K562 (cell line): ENCODE measurements around the gene MARK4. TPM values are rescaled to one million over a fixed set of nuclear protein-coding genes. Genes with fewer than 3 reads are reported as not detected.

Source experiments
- ARHGAP35 ChIP-seq: fragments of 450-650 bp; IDR thresholded peaks from 2 replicates; pipeline ENCODE4 v1.6.1; 2018; ENCODE audit not compliant: partially characterized antibody
- ESRRA ChIP-seq: fragments of 450-650 bp; IDR thresholded peaks from 2 replicates; pipeline ENCODE4 v1.6.1; 2014; ENCODE audit warnings: low read depth, mild to moderate bottlenecking, moderate library complexity, borderline replicate concordance
- ETS2 ChIP-seq: IDR thresholded peaks from 2 replicates; pipeline ENCODE4 v1.6.1; 2016; ENCODE audit warnings: borderline replicate concordance, missing genetic modification characterization, mild to moderate bottlenecking, moderate library complexity, missing compliant biosample characterization; ENCODE audit not compliant: poor library complexity, severe bottlenecking
- GABPB2 ChIP-seq: fragments of 250-450 bp; sonication (Bioruptor Pico); conservative IDR thresholded peaks from 2 replicates; pipeline ENCODE4 v1.5.1; 2021; ENCODE audit warnings: mild to moderate bottlenecking
- KDM2B ChIP-seq: fragments of 250-450 bp; sonication (Bioruptor Pico); IDR thresholded peaks from 2 replicates; pipeline ENCODE4 v1.8.0; 2021; ENCODE audit warnings: mild to moderate bottlenecking, moderate library complexity
- RUNX1 ChIP-seq: sonication (generic); IDR thresholded peaks from 2 replicates; pipeline ENCODE4 v1.6.1; 2016; ENCODE audit warnings: antibody characterized with exemption, low read depth
- TCF3 ChIP-seq: sonication (generic); formaldehyde crosslinking; IDR thresholded peaks from 2 replicates; pipeline ENCODE4 v1.4.0; 2020; ENCODE audit warnings: mild to moderate bottlenecking, missing genetic modification reagents
- ZKSCAN1 ChIP-seq: fragments of 150-350 bp; IDR thresholded peaks from 2 replicates; pipeline ENCODE4 v1.6.1; 2016; ENCODE audit warnings: low read depth, low read length
- polyA plus RNA-seq, 8 experiments: library from polyadenylated mRNA; depleted of rRNA in 4 of 8; stranded (reverse) in 5 of 8; unstranded in 3 of 8; fragments of >200 nt; fragmentation: Nextera tagmentation in 2 of 8; fragmentation: Illumina TruSeq in 1 of 8; extraction: Ambion mirVana in 2 of 8; extraction: Trizol in 1 of 8; gene quantifications; 2 replicates each; pipeline versions ENCODE4 v1.2.1 to v1.2.3, GENCODE V29; 2011 to 2014; ENCODE audit warnings: inconsistent platforms in 1 of 8, missing spikeins in 1 of 8
- total RNA-seq, 7 experiments: library from RNA; depleted of rRNA in 6 of 7; stranded (reverse); fragments of >200 nt in 6 of 7; fragmentation: Illumina TruSeq in 2 of 7; extraction: Trizol in 2 of 7; gene quantifications; 2 replicates each; pipeline versions ENCODE4 v1.2.1 to v1.2.3, GENCODE V29; 2011 to 2021; ENCODE audit warnings: low replicate concordance in 1 of 7
- TF ChIP-seq, protein P1 (sequence below): fragments of 450-650 bp; IDR thresholded peaks from 2 replicates; pipeline ENCODE4 v1.6.1; 2016; ENCODE audit warnings: low read depth
- TF ChIP-seq, protein P2 (sequence below): fragments of 250-450 bp; sonication (Bioruptor Pico); IDR thresholded peaks from 2 replicates; pipeline ENCODE4 v1.8.0; 2022; ENCODE audit warnings: inconsistent platforms, mild to moderate bottlenecking, moderate library complexity, borderline replicate concordance

MARK4 gene
- total and polyA plus RNA-seq, 9 of the 15 experiments (the other 6 are each of a cell fraction or from before 2014, with no cell fraction given) = 0.52 to 29.4 (median 8.6) TPM

DNA sequence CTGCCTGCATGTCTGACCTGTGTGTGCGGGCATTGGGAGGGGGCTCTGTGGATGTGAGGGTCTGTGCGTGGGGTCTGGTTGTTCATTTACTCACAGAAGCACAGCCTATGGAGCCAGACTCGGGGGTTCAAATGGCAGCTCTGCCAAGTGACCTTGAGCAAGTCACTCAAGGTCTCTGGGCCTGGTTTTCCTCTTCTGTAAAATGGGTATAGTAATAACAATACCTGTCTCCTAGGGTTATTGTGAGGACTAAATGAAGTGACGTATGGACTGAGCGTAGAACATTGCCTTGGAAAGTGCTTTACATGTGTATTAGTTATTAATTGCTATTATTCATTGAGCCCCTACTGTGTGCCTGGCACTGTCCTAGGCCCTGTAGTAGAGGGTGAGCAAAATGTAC is 47.2 kb downstream of the MARK4 start (continued):
- no peak for TF ChIP-seq GABPB2 (CRISPR knock-in tag)
- TF ChIP-seq, protein P1, sequence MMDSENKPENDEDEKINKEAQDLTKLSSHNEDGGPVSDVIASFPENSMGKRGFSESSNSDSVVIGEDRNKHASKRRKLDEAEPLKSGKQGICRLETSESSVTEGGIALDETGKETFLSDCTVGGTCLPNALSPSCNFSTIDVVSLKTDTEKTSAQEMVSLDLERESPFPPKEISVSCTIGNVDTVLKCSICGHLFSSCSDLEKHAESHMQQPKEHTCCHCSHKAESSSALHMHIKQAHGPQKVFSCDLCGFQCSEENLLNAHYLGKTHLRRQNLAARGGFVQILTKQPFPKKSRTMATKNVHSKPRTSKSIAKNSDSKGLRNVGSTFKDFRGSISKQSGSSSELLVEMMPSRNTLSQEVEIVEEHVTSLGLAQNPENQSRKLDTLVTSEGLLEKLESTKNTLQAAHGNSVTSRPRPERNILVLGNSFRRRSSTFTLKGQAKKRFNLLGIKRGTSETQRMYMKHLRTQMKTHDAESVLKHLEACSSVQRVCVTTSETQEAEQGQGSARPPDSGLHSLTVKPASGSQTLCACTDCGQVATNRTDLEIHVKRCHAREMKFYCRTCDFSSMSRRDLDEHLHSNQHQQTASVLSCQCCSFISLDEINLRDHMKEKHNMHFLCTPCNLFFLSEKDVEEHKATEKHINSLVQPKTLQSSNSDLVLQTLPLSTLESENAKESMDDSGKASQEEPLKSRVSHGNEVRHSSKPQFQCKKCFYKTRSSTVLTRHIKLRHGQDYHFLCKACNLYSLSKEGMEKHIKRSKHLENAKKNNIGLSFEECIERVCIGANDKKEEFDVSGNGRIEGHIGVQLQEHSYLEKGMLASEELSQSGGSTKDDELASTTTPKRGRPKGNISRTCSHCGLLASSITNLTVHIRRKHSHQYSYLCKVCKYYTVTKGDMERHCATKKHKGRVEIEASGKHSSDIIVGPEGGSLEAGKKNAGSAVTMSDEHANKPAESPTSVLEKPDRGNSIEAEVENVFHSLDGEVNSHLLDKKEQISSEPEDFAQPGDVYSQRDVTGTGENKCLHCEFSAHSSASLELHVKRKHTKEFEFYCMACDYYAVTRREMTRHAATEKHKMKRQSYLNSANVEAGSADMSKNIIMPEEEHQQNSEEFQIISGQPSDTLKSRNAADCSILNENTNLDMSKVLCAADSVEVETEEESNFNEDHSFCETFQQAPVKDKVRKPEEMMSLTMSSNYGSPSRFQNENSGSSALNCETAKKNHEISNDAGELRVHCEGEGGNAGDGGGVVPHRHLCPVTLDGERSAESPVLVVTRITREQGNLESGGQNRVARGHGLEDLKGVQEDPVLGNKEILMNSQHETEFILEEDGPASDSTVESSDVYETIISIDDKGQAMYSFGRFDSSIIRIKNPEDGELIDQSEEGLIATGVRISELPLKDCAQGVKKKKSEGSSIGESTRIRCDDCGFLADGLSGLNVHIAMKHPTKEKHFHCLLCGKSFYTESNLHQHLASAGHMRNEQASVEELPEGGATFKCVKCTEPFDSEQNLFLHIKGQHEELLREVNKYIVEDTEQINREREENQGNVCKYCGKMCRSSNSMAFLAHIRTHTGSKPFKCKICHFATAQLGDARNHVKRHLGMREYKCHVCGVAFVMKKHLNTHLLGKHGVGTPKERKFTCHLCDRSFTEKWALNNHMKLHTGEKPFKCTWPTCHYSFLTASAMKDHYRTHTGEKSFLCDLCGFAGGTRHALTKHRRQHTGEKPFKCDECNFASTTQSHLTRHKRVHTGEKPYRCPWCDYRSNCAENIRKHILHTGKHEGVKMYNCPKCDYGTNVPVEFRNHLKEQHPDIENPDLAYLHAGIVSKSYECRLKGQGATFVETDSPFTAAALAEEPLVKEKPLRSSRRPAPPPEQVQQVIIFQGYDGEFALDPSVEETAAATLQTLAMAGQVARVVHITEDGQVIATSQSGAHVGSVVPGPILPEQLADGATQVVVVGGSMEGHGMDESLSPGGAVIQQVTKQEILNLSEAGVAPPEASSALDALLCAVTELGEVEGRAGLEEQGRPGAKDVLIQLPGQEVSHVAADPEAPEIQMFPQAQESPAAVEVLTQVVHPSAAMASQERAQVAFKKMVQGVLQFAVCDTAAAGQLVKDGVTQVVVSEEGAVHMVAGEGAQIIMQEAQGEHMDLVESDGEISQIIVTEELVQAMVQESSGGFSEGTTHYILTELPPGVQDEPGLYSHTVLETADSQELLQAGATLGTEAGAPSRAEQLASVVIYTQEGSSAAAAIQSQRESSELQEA = no peak
- no peak for TF ChIP-seq RUNX1
- TF ChIP-seq ZKSCAN1 = peak; percentile 35; the same call in 1 of the 2 replicates
- TF ChIP-seq, protein P2, sequence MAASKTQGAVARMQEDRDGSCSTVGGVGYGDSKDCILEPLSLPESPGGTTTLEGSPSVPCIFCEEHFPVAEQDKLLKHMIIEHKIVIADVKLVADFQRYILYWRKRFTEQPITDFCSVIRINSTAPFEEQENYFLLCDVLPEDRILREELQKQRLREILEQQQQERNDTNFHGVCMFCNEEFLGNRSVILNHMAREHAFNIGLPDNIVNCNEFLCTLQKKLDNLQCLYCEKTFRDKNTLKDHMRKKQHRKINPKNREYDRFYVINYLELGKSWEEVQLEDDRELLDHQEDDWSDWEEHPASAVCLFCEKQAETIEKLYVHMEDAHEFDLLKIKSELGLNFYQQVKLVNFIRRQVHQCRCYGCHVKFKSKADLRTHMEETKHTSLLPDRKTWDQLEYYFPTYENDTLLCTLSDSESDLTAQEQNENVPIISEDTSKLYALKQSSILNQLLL (CRISPR knock-in tag) = no peak
- no peak for TF ChIP-seq ARHGAP35
- no peak for TF ChIP-seq ETS2 (tag)
- TF ChIP-seq ESRRA = peak; percentile 96
- no peak for TF ChIP-seq KDM2B (CRISPR knock-in tag)
- no peak for TF ChIP-seq TCF3
- TF ChIP-seq, all 486 proteins: peak for 5
